Aorta (tissue), 5 donors: Measurements from ENCODE around the gene HACD3. TPM values are rescaled to one million over a fixed set of nuclear protein-coding genes. Genes with fewer than 3 reads are reported as not detected.

Experiments
- ATAC-seq: fragments of 200-7000 bp; cut with Tn5 transposase; one replicate; pipeline ENCODE4 v1.9.1; 2022; ENCODE audit warnings: moderate library complexity; ENCODE audit not compliant: low FRiP score
- DNase-seq, 2 donors: peaks; one replicate each; pipeline ENCODE4 v3.0.0-alpha.2; 2020
- H3K27ac ChIP-seq, 2 donors: one replicate each; pipeline ENCODE4 v1.5.1; 2013; ENCODE audit warnings: low read length in 2 of 2, mild to moderate bottlenecking in 2 of 2, moderate library complexity in 2 of 2, control low read depth in 1 of 2, inconsistent platforms in 1 of 2, low read depth in 1 of 2
- H3K27me3 ChIP-seq, 2 donors: one replicate each; pipeline ENCODE4 v1.6.1; 2013; ENCODE audit warnings: control low read depth in 1 of 2, low read length in 1 of 2, mild to moderate bottlenecking in 1 of 2, moderate library complexity in 1 of 2; ENCODE audit not compliant: insufficient read depth in 2 of 2, control insufficient read depth in 1 of 2
- H3K36me3 ChIP-seq, 2 donors: one replicate each; pipeline ENCODE4 v1.6.1; 2013; ENCODE audit warnings: control low read depth in 1 of 2, low read length in 1 of 2, mild to moderate bottlenecking in 1 of 2; ENCODE audit not compliant: insufficient read depth in 2 of 2, control insufficient read depth in 1 of 2
- H3K4me1 ChIP-seq, 2 donors: one replicate each; pipeline ENCODE4 v1.6.1; 2013; ENCODE audit warnings: low read length in 2 of 2, control low read depth in 1 of 2, mild to moderate bottlenecking in 1 of 2, moderate library complexity in 1 of 2; ENCODE audit not compliant: insufficient read depth in 2 of 2, control insufficient read depth in 1 of 2
- H3K4me3 ChIP-seq, 2 donors: one replicate each; pipeline ENCODE4 v1.5.1; 2013; ENCODE audit warnings: low read length in 2 of 2, control low read depth in 1 of 2, mild to moderate bottlenecking in 1 of 2
- H3K9me3 ChIP-seq: one replicate; pipeline ENCODE4 v1.6.1; 2013; ENCODE audit warnings: mild to moderate bottlenecking, low read length; ENCODE audit not compliant: control insufficient read depth
- WGBS, 2 donors: extraction: QIAGEN DNeasy Blood & Tissue Kit; methylation state at CpG; one replicate each; pipeline ENCODE4 v1.1.7; 2013; 5-methylcytosine and 5-hydroxymethylcytosine counted together
- intact Hi-C, 2 donors: fragments of 100-400 bp; cut with DNase I; formaldehyde crosslinking; loops; one replicate each; pipeline versions ENCODE4 v1.14.2 to v1.15.0; 2022
- polyA plus RNA-seq, 2 donors: library from polyadenylated mRNA; stranded (reverse); fragments of 200-250 nt; gene quantifications; one replicate each; pipeline ENCODE4 v1.2.3, GENCODE V29; 2013
- total RNA-seq, 2 donors: library from RNA; stranded (reverse); fragmentation: NEBNext Ultra II Directional; extraction: Animal tissue kit (Norgen Biotek cat#: 25700); gene quantifications; one replicate each; pipeline ENCODE4 v1.2.1, GENCODE V29; 2021
- donor health status: healthy with polysubstance abuse.
- donor health status: Bipolar disorder and iron deficiency.
- donor health status: DM: no; HTN: no; CAD: no.
- donor health status: DM: no; HTN: no; CAD: no.
- donor health status: DM: yes; HTN: yes; CAD: no.

The HACD3 gene
- total and polyA plus RNA-seq, 4 donors = 9.6 to 34.2 (median 15.4) TPM

DNA sequence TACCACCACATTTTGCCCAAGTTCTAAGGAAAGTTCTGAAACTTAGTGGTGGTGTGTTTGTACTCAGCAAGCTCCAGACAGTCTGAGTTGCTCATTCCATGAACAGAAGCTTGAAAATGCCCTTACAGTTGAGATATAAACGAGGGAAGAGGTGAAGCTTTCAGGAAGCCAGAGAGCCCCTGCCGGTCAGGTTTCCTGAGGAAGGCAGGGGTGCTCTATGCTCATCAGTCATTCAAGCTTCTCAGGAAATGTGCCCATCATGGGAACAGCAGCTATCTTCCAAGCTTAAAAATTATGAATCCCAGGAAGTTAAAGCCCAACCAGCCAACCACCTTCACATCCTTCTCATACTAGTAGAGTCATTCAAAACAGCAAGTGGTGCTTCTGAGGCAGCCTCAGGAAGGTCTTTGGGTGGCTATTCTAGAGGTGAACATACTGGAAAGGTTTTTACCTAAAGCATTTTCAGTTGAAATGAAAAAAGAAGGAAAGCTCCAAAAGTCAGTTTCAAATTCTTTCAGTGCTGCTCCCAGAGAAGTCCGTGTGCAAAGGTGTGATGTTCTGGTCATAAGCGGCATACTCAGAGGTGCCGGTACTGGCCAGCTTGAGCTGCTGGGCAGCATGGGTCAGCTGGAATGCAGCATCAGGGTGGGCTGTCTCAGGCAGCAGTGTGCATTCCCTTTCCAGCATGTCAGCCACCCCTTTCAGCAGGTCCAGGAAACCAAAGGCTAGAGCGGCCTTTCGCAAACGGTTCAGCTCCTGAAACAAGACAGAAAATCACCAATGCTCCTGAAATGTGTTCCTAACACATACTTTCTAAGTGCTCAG, 48.9 kb downstream of the HACD3 start:
- Histone ChIP-seq H3K9me3 (no peaks in the 10 kb centered on the region), H3K4me3 (no peak overlapping the region), H3K27me3 (no peaks in the 10 kb centered on the region), H3K27ac (no peak overlapping the region), H3K4me1 (no peaks in the 10 kb centered on the region), H3K36me3 (peaks cover 0 to 10% of the 10 kb centered on the region in 2 donors)
- no peak for ATAC-seq
- DNase-seq = no peak
- 74 to 76% methylated on average over 8 of the region's 8 CpGs for WGBS, 2 donors
- intact Hi-C loops = no loop called here

DNA sequence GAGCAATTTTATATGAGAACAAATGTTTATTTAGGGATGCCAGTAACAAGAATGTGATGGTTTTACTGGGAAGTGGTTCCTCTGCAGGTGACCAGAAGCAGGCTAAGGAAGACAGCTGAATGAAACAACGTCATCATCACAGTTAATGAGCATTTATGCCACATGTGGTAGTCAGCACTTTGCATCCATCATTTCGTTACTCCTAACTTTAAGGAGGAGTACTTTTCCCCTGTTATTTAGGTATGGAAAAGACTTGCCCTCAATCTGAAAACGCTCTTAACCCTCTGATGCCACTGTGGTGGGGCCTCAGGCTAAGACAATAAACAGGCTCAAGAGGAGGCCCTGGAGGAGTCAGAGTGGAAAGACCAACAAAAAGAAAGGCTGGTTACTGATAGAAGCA, 49.5 kb downstream of the HACD3 start:
- intact Hi-C loops = no loop called here

DNA sequence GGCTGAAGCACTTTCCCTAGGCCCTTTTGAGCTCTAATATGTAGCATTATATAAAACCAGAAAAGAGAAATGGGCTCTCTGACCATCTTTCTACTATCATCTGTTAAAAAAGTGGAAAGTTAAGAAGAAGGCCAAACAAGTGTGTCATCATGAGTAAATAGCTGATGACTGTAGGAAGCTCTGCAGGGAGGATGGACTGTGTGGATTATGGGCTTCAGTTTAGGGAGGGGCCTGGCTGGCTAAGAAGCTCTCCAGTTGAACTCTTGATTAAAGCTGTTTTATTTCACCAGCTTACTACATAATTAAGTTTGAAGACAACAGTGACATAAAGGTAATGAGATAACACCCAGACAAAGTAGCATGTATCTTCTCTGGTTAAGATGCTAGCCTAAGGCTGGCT, 50.0 kb downstream of the HACD3 start:
- DNase-seq (no peak), ATAC-seq (no peak)
- no peaks in the 10 kb centered on the region for H3K27me3 ChIP-seq
- H3K9me3 ChIP-seq = no peaks in the 10 kb centered on the region
- H3K27ac ChIP-seq = no peak overlapping the region
- no peak overlapping the region for H3K4me3 ChIP-seq
- H3K4me1 ChIP-seq = no peaks in the 10 kb centered on the region
- intact Hi-C loops = no loop called here
- H3K36me3 ChIP-seq = peaks cover 0 to 7% of the 10 kb centered on the region in 2 donors

More for the DNA sequence above, 49.5 kb downstream of the HACD3 start:
- Histone ChIP-seq H3K9me3 (no peaks in the 10 kb centered on the region), H3K4me3 (no peak overlapping the region), H3K4me1 (no peaks in the 10 kb centered on the region), H3K36me3 (peaks cover 0 to 7% of the 10 kb centered on the region in 2 donors), H3K27me3 (no peaks in the 10 kb centered on the region), H3K27ac (no peak overlapping the region)
- ATAC-seq (no peak), DNase-seq (no peak)
- 51 to 64% methylated on average over 3 of the region's 3 CpGs for WGBS, 2 donors

DNA sequence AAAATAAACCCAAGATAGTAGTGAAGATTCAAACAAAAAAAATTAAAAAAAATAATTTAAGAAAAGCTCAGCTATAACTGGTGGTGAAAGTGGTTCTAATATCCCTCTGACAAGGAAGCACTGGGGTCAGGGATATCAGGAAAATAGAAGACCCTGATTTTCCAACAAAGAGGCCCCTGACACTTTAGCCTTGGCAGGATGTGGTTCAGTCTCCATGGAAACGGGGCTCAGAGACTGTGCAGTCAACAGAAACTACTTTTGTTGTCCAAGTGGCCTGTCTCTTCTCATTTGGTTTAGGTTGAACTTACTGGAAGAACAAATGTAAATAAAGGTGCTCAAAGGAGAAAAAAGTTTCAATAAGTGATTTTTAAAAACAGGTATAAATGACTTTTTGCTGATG, 53.4 kb downstream of the HACD3 start:
- WGBS, 2 donors = 55 to 75% methylated on average over 1 of the region's 1 CpG
- H3K27me3 ChIP-seq = no peaks in the 10 kb centered on the region
- no peak overlapping the region for H3K4me3 ChIP-seq
- ATAC-seq (no peak), DNase-seq (no peak)
- no peaks in the 10 kb centered on the region for H3K9me3 ChIP-seq
- intact Hi-C loops = no loop called here
- no peaks in the 10 kb centered on the region for H3K4me1 ChIP-seq
- peaks cover 3 to 7% of the 10 kb centered on the region in 2 donors for H3K36me3 ChIP-seq
- H3K27ac ChIP-seq = no peak overlapping the region

DNA sequence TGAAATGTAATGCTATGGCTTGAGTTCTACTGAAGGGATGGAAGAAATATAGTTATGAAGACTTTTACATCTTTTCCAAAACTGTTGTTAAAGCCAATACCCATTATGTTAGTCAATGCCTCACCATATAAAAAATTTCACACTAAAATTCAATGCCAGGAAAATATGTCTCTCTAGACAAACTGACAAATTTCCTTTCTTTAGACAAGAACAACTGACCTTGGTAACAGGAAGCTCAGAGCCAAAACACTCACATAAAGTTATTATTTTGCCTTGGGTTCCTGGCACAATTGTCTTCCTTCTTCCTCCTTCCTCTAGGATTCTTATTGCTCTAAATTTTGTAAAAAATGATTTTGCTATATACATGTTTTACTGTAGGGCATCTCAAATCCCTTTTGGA, 54.0 kb downstream of the HACD3 start:
- no peak overlapping the region for H3K27ac ChIP-seq
- H3K4me1 ChIP-seq = no peaks in the 10 kb centered on the region
- H3K27me3 ChIP-seq = no peaks in the 10 kb centered on the region
- ATAC-seq = no peak
- DNase-seq = no peak
- intact Hi-C loops = no loop called here
- H3K9me3 ChIP-seq = no peaks in the 10 kb centered on the region
- H3K36me3 ChIP-seq = peaks cover 3 to 4% of the 10 kb centered on the region in 2 donors
- H3K4me3 ChIP-seq = no peak overlapping the region

DNA sequence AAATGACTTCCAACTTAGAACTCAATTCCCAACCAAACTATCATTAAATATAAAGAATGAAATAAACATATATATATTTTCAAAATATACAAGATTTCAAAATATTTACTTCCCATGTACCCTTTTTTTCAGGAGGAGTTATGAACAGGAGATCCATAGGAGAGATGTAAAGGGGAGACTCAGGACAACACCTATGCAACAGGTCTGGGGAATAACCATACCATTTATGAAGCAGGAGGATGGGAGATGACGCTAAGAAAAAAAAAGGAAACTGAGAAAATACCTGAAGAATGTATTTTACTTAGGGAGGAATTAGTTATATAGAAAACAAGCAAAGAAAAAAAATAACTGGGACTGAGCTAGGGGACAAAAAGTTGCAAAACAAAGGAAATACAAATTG, 56.8 kb downstream of the HACD3 start:
- intact Hi-C loops = no loop called here
- DNase-seq (no peak), ATAC-seq (no peak)
- 91 to 95% methylated on average over 1 of the region's 1 CpG for WGBS, 2 donors
- Histone ChIP-seq H3K36me3 (peaks cover 2 to 7% of the 10 kb centered on the region in 2 donors), H3K4me3 (no peak overlapping the region), H3K9me3 (no peaks in the 10 kb centered on the region), H3K27ac (no peak overlapping the region), H3K4me1 (no peaks in the 10 kb centered on the region), H3K27me3 (no peaks in the 10 kb centered on the region)

DNA sequence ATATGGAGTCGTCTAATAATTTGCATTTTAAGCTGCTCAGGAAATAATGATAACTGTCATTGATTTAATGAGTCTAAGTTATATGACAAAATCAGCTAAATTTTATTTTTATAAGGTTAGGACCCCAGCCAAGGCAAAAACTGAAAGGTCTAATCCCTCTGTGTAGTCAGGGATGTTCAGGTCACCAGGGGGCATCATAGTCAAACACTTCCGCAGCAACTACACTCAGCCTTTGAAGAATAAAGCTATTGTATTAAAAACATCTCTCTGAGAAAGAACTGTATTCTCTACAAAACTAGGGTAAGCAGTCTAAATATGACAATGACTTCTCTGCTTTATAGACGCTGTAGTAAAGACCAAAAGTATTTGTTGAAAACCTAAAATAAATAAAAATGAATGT, 65.7 kb downstream of the HACD3 start:
- intact Hi-C loops = no loop called here
- H3K36me3 ChIP-seq = peaks cover 4 to 18% of the 10 kb centered on the region in 2 donors
- WGBS, 2 donors = 74 to 80% methylated on average over 3 of the region's 3 CpGs

DNA sequence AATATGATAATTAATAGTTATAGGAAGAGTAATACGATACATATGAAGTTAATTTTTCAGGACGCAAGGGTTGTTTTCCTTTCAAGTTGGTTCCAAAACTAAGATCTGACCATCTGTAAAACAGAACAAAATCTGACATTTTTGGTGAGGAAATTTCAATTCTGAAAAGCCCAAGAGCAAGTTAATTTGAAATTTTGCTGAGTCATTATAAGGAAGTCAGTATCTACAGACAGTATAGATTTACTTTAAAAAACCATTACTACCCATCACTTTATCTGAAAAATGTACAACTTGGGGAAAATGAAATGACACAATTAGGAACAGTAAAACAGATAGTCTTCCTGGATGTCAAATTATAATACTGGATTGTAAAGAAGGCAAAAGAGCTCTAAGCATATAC, 68.2 kb downstream of the HACD3 start:
- WGBS, 2 donors = 91% methylated on average over 2 of the region's 2 CpGs

More for the DNA sequence above, 65.7 kb downstream of the HACD3 start:
- DNase-seq (no peak), ATAC-seq (no peak)
- H3K9me3 ChIP-seq = no peaks in the 10 kb centered on the region
- H3K27ac ChIP-seq = no peak overlapping the region
- H3K4me1 ChIP-seq = no peaks in the 10 kb centered on the region
- H3K27me3 ChIP-seq = no peaks in the 10 kb centered on the region
- H3K4me3 ChIP-seq = no peak overlapping the region

DNA sequence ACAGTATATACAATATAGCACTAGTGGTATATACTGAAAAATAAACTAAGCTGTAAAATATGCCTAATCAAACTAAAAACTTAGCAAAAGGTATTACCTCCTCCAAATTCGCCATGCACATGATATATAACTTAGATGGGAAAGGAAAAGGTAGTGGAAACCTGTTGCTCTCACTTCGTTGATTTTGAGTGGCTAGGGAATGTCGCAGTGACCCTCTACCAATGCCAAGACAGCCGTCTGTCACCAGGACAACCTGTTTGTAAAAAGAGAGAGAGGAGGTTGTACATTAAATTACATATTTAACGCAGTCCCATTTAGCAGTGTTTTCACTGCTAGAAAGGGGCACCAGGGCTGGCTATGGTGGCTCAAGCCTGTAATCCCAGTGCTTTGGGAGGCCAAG, 69.4 kb downstream of the HACD3 start:
- Histone ChIP-seq H3K27ac (no peak overlapping the region), H3K36me3 (peaks cover 0 to 5% of the 10 kb centered on the region in 2 donors), H3K4me1 (no peaks in the 10 kb centered on the region), H3K4me3 (no peak overlapping the region), H3K9me3 (no peaks in the 10 kb centered on the region), H3K27me3 (no peaks in the 10 kb centered on the region)
- WGBS, 2 donors = 92 to 93% methylated on average over 5 of the region's 5 CpGs
- no peak for DNase-seq
- ATAC-seq = no peak
- intact Hi-C loops = no loop called here

More for the DNA sequence above, 68.2 kb downstream of the HACD3 start:
- no peaks in the 10 kb centered on the region for H3K9me3 ChIP-seq
- intact Hi-C loops = no loop called here
- H3K27me3 ChIP-seq = no peaks in the 10 kb centered on the region
- H3K4me3 ChIP-seq = no peak overlapping the region
- H3K36me3 ChIP-seq = peaks cover 0 to 5% of the 10 kb centered on the region in 2 donors
- no peak for DNase-seq
- no peaks in the 10 kb centered on the region for H3K4me1 ChIP-seq
- no peak for ATAC-seq
- no peak overlapping the region for H3K27ac ChIP-seq
